ENCODE data around the gene LRRC2. TPM values are rescaled to one million over a fixed set of nuclear protein-coding genes. Genes with fewer than 3 reads are reported as not detected.
A peak's percentile ranks its signal among the peaks of the same experiment; 100 is the strongest.

The LRRC2 gene
- total RNA-seq, 2 donors from 2014 or later = 0.44 to 2.0 TPM

DNA sequence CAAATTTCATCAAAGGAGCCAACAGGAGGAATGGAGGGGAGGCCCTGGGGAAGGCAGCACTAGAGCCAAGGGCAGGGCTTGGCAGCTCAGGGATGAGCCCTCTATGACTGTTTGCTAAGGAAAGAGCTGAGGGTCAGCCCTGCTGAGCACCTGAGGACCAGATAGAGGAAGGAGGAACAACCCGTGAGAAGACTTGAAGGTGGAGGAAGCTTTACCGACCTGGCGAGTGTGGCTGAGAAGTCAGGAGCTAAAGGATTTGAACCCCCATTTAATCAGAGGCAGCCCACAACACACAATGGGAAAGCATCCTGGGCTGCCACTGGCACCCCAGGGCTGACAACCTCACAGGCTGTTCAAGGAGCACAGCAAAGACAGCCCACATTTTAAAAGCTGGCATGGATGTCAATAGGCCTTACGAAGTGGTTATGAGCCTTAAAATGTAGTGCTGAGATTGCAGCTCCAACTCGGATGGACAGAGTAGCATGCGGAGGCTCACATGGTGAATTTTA lies 20.7 kb upstream of the LRRC2 start:
- DNase-seq = no peak
- TF ChIP-seq, protein P1, sequence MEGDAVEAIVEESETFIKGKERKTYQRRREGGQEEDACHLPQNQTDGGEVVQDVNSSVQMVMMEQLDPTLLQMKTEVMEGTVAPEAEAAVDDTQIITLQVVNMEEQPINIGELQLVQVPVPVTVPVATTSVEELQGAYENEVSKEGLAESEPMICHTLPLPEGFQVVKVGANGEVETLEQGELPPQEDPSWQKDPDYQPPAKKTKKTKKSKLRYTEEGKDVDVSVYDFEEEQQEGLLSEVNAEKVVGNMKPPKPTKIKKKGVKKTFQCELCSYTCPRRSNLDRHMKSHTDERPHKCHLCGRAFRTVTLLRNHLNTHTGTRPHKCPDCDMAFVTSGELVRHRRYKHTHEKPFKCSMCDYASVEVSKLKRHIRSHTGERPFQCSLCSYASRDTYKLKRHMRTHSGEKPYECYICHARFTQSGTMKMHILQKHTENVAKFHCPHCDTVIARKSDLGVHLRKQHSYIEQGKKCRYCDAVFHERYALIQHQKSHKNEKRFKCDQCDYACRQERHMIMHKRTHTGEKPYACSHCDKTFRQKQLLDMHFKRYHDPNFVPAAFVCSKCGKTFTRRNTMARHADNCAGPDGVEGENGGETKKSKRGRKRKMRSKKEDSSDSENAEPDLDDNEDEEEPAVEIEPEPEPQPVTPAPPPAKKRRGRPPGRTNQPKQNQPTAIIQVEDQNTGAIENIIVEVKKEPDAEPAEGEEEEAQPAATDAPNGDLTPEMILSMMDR (IDR thresholded peaks at IDR 0.05) = no peak
- Histone ChIP-seq H3K27me3 (no peaks in the 10 kb centered on the region), H3K4me3 (no peak overlapping the region), H3K36me3 (no peaks in the 10 kb centered on the region), H3K4me1 (no peaks in the 10 kb centered on the region), H3K27ac (no peak overlapping the region), H3K9me3 (no peaks in the 10 kb centered on the region), H3K9ac (ENCODE audit: low read depth in 2 of 2, low read length in 2 of 2) (no peak overlapping the region)
- intact Hi-C loops (cut with DNase I) = no loop called here

DNA sequence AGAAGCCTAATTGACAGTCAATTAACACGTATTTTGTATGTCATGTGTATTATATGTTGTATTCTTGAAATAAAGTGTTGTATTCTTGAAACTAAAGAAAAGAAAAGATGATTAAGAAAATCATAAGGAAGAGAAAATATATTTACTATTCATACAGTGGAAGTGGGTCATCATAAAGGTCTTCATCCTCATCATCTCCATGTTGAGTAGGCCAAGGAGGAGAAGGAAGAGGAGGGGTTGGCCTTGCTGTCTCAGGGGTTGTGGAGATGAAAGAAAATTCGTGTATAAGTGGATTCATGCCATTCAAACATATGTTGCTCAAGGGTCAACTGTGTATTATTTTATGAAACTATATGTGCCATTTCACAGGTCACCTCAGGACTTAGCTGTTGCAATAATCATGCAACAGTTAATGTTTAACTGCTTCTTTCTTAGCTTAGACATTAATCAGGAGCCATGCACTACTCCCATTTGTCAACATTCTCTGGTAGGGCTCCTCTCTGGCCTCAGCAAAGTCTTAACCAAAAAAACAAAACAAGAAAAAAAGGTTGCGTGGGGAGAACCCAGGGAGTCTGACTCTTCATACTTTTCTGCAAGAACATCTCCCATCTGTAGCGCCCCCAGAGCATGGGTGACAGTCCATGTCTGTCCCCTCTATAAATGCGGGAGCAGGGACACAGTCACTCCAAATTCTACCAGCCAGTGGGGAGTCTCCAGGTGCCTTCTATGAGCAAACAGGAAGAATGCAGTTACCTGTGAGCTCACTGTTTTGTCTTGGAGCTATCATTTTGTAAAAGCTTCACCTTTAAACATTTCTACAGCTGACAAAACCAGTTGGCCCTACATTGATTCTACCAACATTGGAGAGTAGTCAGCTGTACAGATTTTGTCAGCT lies 19.9 kb upstream of the LRRC2 start:
- no peak overlapping the region for H3K27ac ChIP-seq
- intact Hi-C loops (cut with DNase I) = no loop called here

DNA sequence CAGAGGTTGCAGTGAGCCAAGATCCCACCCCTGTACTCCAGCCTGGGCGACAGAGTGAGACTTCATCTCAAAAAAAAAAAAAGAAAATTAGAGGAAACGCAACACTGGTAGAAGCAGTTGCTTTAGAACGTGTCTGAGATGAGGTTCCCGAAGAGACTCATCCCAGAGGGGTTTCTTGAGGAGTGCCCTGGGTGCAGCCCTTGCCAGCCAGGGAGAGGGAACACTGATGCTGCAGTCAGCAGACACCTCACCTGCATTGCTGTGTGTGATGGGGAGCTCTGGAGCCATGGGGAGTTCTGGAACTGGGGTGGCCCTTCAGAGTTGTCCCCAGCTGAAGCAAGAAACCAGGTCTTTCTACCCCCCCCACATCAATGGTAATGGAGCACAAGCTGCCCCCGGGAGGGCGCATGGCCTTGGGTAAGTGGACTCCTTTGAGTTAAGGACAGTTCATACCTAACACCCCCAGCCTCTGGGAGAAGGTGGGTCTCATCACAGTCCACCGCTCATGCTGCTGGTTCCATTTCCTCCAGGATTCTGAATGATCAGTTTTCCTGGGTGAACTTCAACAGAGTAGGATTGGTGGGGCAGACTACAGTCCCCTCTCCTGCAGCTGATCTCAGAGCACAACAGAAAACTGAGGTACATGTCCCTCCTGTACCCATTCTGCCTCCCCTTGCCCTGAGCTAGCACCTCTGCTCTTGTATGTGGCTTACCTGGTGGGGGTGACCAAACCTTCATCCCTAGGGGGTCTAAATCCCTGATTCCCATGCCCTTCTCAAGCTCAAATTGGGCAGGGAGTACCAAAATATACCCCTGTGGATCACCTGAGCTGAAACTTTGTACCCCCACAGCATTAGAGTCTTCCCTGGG lies 18.7 kb upstream of the LRRC2 start:
- no peak overlapping the region for H3K27ac ChIP-seq
- H3K27me3 ChIP-seq = no peaks in the 10 kb centered on the region
- intact Hi-C loops (cut with DNase I) = no loop called here
- H3K9ac ChIP-seq (ENCODE audit: low read depth in 2 of 2, low read length in 2 of 2) = no peak overlapping the region
- H3K4me1 ChIP-seq = no peaks in the 10 kb centered on the region
- H3K36me3 ChIP-seq = no peaks in the 10 kb centered on the region
- no peaks in the 10 kb centered on the region for H3K9me3 ChIP-seq
- DNase-seq = no peak
- TF ChIP-seq, protein P1 (IDR thresholded peaks at IDR 0.05) = no peak
- H3K4me3 ChIP-seq = no peak overlapping the region

More for the DNA sequence above, 19.9 kb upstream of the LRRC2 start:
- H3K4me3 ChIP-seq = no peak overlapping the region
- H3K9ac ChIP-seq (ENCODE audit: low read depth in 2 of 2, low read length in 2 of 2) = peak overlapping the region in 1 of 2 donors; percentile 56
- H3K36me3 ChIP-seq = no peaks in the 10 kb centered on the region
- no peaks in the 10 kb centered on the region for H3K27me3 ChIP-seq
- no peak for DNase-seq
- H3K4me1 ChIP-seq = no peaks in the 10 kb centered on the region
- TF ChIP-seq, protein P1 (IDR thresholded peaks at IDR 0.05) = no peak
- no peaks in the 10 kb centered on the region for H3K9me3 ChIP-seq

DNA sequence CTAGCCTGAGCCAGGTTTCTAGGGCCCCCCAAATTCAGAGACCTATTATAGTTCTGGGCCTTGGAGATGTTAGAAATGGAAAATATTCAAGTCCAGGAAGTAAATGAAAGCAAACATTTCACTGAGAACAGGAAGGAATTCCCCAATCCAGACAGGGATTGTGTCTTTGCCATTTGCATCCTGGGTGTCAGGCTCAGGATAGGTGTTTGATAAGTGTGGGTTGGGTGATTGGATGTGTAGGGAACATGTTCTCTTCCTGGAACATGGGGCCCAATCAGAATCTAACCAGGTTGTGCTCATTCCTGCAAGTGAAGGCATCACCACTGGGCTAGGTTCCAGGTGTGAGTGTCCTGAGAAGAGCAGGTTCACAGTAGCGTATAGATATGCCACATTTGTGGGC lies 14.6 kb upstream of the LRRC2 start:
- TF ChIP-seq, protein P1 (IDR thresholded peaks at IDR 0.05) = no peak
- intact Hi-C loops (cut with DNase I) = no loop called here
- Histone ChIP-seq H3K27ac (no peak overlapping the region), H3K9ac (ENCODE audit: low read depth in 2 of 2, low read length in 2 of 2) (peak overlapping the region in 1 of 2 donors; percentile 62), H3K4me3 (no peak overlapping the region), H3K36me3 (no peaks in the 10 kb centered on the region), H3K27me3 (no peaks in the 10 kb centered on the region), H3K9me3 (no peaks in the 10 kb centered on the region), H3K4me1 (no peaks in the 10 kb centered on the region)
- DNase-seq = no peak

DNA sequence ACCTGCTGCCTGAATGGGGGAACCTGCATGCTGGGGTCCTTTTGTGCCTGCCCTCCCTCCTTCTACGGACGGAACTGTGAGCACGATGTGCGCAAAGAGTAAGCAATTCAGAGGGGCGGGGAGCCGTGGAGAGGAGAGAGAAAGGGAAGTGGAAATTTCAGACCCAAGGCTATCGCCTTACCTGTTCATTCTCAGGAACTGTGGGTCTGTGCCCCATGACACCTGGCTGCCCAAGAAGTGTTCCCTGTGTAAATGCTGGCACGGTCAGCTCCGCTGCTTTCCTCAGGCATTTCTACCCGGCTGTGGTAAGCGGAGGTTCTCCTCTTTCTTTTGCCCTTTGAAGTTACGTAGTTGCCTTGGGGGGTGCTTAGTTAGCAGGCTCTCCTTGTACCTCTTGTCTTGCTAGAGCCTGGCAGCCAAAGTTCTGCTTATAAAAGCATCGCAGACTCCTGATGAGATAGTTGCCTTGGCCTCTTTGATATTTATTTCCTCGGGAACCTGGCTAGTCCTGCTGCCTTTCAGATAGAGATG lies 13.7 kb upstream of the LRRC2 start:
- peak overlapping the region; percentile 37 for H3K27ac ChIP-seq
- H3K27me3 ChIP-seq = no peaks in the 10 kb centered on the region
- no peaks in the 10 kb centered on the region for H3K9me3 ChIP-seq
- no peak overlapping the region for H3K4me3 ChIP-seq
- no peaks in the 10 kb centered on the region for H3K36me3 ChIP-seq
- H3K4me1 ChIP-seq = no peaks in the 10 kb centered on the region
- TF ChIP-seq, protein P1 (IDR thresholded peaks at IDR 0.05) = no peak
- intact Hi-C loops (cut with DNase I) = no loop called here
- H3K9ac ChIP-seq (ENCODE audit: low read depth in 2 of 2, low read length in 2 of 2) = peak overlapping the region in 1 of 2 donors; percentile 62
- no peak for DNase-seq
